GM12875 (cell line): ENCODE measurements around the gene SLC17A8.

Experiments
- H3K4me3 ChIP-seq: one replicate; pipeline ENCODE4 v1.5.1; 2011; ENCODE audit warnings: low read depth, low read length, control low read depth
- CTCF ChIP-seq: IDR thresholded peaks from 2 replicates; pipeline ENCODE4 v1.5.1; 2011; ENCODE audit warnings: low read depth, mild to moderate bottlenecking, control low read depth, inconsistent platforms, low read length, moderate library complexity, borderline replicate concordance; ENCODE audit not compliant: insufficient read depth

Gene SLC17A8

GRCh38 chr12:100399095-100399494 is 42.2 kb downstream of the SLC17A8 start:
- TF ChIP-seq CTCF = no peak
- H3K4me3 ChIP-seq = no peak overlapping the region

GRCh38 chr12:100401660-100402059 is 44.8 kb downstream of the SLC17A8 start:
- no peak overlapping the region for H3K4me3 ChIP-seq
- TF ChIP-seq CTCF = no peak

- no peak for TF ChIP-seq CTCF
These were observed 45.9 kb downstream of the SLC17A8 start for GRCh38 chr12:100402763-100403162.

GRCh38 chr12:100403446-100403845 is 46.6 kb downstream of the SLC17A8 start:
- no peak for TF ChIP-seq CTCF
- H3K4me3 ChIP-seq = no peak overlapping the region

More at GRCh38 chr12:100402763-100403162, 45.9 kb downstream of the SLC17A8 start:
- no peak overlapping the region for H3K4me3 ChIP-seq

- TF ChIP-seq CTCF = peak; percentile 70
- no peak overlapping the region for H3K4me3 ChIP-seq
These were observed 48.0 kb downstream of the SLC17A8 start for GRCh38 chr12:100404769-100405407.

GRCh38 chr12:100413001-100413400 is 56.1 kb downstream of the SLC17A8 start:
- no peak for TF ChIP-seq CTCF
- H3K4me3 ChIP-seq = no peak overlapping the region

- TF ChIP-seq CTCF = no peak
- no peak overlapping the region for H3K4me3 ChIP-seq
These were observed 57.9 kb downstream of the SLC17A8 start for GRCh38 chr12:100414739-100415138.
